ENCODE results near the gene PIEZO1.

PIEZO1 gene

DNA sequence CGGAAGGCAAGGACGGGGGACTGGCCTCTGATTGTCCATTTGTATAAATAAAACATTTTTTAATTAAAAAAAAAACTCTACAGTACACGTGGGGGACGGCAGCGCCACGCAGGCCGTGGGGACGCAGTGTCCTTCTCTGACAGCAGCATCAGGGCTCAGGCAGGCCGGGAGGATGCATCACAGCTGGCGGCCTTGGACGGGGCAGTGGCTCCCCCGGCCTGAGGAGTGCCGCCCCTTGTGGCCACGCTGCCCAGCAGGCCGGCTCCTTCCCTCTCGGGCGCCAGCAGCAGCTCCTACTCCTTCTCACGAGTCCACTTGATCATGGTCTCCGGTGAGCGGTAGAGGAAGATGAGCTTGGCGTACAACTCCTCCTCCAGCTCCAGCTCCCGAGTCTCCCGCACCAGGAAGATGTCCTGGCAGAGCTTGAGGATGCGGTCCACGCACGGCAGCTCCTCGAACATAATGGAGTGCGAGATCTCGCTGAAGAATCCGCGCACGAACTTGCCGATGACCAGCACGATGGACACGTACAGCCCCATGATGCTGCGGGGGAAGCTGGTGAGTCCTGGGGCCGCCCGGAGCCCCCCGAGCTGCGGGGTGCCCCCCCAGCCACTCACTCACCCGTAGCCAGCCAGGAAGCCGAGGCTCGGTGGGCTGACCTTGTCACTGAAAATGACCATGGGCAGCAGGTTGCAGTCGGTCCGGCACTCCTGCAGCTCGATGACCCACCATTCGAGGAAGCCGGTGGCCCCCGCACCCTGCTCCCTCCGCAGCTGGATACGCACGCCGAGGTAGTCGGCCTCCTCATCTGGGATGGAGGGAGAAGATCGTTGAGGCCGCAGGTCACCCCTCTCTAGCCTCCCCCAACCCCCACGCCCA, 69.5 kb downstream of the PIEZO1 start:
- DNase-seq: no peak

DNA sequence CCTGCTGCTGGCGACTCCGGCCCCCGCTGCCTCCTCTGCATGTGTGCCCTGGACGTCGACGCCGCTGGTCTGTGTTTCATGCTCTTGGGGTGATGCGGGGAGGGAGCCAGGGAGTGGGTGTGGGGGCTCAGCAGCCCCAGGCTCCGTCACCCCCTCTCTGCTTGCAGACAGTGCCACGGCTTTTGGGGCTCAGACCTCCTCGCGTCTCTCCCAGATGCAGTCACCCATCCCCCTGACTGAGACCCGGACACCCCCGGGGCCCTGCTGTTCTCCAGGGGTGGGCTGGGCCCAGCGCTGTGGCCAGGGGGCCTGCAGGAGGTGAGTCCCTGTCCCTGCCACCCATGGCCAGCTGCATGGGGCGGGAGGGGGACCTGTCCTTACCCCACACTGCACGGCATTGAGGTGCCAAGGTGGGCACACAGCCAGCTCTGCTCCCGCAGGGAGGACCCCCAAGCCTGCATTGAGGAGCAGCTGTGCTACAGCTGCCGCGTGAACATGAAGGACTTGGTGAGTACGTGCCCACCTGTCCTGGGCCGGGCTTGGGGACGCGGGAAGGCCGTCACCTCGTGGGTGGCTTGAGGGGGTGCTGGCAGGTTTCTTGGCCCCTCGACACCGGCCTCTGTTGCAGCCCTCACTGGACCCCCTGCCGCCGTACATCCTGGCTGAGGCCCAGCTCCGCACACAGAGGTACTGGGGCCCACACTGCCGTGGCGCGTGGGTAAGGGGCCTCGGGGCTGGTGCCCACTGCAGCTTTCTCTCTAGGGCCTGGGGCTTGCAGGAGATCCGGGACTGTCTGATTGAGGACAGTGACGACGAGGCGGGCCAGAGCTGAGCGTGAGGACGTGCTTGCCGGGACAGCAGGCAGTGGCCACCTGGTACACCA, 70.4 kb downstream of the PIEZO1 start:
- DNase-seq: no peak

DNA sequence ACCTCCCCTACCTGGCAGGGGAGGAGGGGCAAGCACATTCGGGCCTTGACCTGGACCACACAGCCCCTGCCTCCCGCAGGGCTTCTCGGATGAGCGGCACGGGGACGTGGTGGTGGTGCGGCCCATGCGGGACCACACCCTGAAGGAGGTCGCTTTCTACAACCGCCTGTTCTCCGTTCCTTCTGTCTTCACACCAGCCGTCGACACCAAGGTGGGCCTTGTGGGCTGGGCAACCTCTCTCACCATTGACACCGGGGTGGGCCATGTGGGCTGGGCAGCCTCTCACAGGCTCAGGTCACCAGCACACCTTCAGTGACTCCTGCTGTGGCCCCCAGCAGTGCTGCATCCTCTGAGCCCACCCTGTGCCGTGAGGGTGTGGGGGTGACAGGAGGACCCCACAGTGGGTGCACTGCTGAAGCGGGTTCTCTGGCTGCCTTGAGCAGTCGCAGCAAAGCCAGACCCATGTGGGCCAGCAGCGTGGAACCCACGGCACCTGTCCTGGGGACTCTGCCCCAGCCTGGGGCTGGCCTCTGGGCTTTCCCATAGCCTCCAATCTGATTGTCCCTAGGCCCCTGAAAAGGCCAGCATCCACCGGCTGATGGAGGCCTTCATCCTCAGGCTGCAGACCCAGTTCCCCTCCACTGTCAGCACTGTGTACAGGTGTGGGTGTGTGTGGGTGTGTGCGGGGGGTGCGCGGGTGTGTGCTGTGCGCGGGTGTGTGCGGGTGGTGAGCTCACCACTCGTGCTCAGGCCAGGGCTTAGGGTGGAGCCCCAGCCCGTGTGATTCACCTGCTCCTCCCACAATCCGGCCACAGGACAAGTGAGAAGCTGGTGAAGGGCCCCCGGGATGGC, 71.2 kb downstream of the PIEZO1 start:
- DNase-seq: no peak

DNA sequence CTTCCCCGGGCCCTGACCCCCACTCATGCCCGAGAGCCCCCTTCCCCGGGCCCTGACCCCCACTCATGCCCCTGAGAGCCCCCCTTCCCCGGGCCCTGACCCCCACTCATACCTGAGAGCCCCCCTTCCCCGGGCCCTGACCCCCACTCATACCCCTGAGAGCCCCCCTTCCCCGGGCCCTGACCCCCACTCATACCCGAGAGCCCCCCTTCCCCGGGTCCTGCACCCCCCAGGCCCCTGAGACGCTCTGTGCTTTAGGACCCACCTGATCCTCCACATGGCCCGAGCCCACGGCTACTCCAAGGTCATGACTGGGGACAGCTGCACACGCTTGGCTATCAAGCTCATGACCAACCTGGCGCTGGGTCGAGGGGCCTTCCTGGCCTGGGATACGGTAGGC, 72.0 kb downstream of the PIEZO1 start:
- DNase-seq: no peak

DNA sequence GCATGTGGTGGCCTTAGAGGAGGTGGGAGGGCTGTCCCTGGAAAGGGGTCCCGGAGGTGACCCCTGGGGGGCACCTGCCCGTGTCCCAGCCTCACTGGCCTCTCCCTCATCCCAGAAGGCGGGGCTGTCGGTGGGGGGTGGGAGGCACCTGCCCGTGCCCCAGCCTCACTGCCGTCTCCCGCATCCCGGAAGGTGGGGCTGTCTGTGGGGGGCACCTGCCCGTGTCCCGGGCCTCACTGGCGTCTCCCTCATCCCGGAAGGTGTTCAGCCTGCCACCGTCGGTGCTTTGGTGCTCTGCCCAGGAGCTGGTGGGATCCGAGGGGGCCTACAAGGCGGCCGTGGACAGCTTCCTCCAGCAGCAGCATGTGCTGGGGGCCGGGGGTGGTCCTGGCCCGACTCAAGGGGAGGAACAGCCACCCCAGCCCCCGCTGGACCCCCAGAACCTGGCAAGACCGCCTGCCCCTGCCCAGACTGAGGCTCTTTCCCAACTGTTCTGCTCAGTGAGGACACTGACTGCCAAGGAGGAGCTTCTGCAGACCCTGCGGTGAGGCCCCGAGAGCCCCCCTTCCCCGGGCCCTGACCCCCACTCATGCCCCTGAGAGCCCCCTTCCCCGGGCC, 72.5 kb downstream of the PIEZO1 start:
- no peak for DNase-seq

DNA sequence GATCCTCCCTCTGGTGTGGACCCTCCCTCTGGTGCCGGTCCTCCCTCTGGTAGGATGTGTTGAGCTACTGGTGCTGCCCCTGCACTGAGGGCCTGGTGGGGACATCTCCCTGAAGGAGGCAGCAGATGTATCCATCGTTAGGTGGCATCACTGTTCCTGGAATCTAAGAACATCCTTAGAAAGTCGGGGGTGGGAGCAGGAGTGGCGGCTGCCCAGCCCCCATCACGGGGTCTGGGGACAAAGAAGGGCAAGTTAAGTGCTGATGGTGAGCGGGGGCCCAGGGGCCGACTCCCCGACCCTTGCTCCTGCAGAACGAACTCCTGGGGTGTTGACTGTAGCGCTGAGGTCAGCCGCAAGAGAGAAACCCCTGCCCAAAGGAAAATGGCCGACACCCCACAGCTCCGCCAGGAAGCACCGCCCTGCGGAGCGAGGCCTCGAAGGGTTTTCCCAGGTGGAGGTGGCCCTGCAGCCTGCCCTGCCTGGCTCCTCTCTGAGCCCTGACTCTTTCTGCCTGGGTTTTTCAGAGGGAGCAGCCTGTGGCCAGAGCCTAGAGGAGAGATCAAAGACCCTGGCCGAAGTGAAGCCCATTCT, 73.2 kb downstream of the PIEZO1 start:
- DNase-seq: no peak

DNA sequence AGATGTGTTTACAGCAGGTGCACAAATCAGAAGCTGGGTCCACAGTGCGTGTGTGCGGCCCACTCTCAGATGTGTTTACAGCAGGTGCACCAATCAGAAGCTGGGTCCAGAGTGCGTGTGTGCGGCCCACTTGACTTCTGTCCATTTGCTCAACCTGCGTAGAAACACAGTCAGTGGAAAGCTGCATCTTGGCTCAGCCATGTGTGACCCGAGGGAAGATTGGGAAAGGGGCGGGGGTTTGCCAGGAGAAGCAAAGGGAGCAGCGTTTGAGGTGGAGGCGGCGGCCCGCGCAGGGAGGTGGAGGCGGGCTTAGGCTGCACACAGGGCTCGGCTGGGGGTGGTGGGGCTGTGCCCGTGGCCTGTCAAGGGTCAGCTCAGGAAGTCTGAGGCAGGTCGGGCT, 74.5 kb downstream of the PIEZO1 start:
- DNase-seq: no peak

DNA sequence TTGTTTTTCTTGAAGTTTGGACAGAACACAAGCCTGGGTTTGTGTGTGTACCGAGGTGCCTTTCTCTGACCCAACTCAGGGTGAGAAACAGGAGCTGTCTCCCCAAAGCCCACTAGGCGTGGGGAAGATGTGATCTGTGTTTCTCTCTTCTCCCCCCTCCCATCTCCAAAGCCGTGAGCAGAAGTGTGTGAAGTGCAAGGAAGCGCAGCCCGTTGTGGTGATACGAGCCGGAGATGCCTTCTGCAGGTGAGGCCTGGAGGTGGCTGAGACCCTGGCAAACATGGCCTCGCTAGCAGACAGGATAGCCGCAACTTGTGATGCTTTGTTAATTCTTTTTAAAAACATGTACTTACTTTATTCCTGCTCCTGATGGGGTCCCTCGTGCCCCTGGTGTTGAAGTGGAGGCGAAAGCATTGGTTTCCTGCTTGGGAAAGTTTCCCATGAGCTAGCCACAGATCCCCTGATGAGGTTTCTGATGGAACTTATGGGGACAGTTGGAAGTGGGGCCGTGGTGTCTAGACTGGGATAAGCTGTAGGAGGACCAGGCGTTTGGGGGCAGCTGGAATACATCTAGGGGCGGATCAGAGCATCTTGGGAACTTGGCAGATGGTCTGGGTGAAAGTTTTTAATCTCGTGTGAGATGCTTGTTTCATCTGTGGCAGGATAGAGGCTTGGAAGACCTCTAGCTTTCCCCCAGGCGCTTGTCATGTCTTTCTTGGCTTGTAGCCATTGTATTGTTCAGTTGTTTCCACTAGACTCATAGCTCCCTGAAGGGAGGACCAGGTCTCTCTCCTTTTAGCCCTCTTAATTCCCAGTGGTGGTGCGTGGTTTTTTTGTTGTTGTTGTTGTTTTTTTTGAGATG, 77.8 kb downstream of the PIEZO1 start:
- DNase-seq: no peak

DNA sequence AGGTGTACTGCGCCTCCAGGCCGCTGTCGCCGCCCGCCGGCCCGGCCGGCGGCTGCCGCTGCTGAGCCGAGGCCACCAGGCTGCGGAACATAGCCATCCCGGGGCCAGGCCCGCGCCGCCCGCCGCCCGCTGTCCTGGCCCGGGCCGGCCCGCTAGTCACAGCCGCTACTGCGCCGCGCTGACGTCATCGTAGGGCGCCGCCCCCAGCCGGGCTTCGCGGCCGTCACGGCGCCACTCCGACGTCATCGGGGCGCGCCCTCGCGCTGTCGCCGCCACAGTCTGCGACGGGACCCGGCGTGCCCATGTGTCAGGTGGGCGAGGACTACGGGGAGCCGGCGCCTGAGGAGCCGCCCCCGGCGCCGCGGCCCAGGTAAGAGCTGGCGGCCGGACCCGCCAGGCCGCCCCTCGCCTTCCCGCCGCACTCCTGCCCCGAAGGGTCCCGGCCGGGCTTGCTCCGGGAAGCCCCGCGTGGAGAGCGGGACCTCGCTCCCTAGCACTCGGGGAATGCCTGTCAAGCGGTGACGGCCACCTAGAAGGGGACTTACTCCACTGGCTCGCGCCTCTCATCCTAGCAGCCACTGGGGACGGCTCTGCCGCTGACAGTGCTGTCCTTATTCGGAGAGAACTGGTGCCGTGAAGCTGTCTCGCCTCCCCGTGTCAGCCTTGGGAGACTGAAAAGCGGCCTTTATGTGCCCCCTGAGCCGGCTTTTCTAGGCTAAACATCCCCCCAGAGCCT, 78.6 kb downstream of the PIEZO1 start, which contains the start of the genes CTU2 and RNF166:
TSS of gene CTU2 (plus strand) at position 275 of the 736 bp plus-strand sequence. CDS start at position 303, 28 bp downstream.
TSS of gene RNF166 (minus strand) at position 180 of the 736 bp plus-strand sequence. CDS start at position 97, 83 bp downstream.
- peak; percentile 83 for DNase-seq

DNA sequence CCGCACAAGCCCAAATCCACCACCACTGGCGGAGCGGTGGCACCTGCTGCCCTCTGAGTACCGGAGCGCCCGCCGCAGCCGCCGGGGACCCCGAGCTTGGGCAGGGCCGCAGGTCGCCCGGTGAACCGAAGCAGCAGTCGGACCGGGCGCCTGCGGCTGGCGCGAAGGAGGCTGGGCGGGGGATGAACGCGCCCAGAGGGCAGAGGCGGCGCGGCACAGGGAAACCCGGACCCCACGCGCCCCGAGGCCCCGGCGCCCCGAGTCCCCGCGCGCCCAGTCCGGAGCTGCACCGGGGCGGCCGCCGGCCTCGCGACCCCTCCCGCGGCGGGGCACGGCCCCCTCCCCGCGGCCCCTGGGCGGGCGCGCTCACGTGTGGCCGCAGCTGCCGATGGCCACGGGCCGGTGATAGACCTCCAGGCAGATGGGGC, 79.2 kb downstream of the PIEZO1 start:
- no peak for DNase-seq

DNA sequence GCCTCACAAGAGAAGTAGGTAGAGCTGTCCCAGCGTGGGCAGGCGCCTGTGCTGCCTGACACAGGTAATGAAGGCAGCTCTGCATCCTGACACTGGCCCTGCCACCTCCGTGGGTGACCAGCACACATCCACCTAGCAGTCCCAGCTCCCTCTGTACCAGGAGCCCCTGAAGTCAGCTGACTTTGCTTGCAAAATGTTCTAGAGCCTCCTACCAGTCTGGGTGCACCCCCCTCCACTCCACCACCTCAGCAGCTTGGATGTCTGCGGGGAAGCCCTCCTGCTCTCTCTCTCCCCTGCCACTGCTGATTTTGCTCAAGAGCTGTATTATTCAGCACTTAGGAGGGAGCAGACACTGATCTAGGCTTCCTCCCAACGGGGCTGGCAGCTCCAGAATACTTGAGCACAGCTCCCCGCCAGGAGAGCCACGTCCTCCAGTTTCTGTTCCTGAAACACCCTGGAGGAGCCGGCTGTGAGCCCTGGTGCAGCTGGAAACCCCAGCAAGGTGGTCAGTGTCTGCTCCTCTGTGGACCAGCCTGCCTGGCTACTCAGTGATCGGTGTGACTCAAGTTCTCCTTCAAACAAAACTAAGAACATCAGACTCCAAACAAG, 79.8 kb downstream of the PIEZO1 start:
- no peak for DNase-seq

DNA sequence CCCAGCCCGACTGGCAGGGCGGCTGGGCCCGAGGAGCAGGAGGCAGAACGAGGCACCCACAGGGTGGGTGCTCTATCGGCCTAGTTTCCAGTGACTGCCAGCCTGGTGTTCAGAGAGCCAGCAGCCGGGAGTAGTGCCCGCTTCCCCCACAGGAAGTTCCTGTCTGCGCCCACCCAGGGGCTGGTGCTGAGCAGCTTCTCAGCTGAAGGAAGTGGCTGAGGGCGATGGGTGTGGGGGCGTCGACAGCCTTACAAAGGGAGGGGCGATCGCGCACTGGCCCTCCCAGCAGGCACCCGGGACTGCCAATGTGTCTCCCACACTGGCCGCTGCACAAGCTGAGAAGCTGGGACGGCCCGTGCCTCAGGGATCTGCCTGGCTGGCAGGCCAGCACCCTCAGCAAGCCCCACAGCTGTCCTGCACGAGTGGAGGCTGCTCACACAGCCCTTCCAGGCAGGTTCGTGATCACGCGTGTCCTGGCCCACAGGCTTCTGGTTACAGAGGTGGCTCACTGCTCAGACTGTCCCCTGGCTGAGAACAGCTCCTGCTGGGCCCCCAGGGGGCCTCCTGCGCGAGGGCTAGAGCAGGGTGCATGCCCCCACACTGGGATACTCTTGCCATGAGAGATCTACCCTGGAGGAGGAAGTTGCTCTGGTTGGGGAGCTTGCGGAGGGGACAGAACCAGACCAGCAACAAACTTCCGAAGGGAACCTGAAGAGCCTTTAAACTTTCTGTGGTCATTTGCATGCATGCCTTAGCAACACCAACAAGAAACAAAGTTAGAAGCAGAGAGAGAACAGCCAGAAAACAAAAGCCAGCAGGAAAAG, 81.3 kb downstream of the PIEZO1 start:
- peak; percentile 90 for DNase-seq

DNA sequence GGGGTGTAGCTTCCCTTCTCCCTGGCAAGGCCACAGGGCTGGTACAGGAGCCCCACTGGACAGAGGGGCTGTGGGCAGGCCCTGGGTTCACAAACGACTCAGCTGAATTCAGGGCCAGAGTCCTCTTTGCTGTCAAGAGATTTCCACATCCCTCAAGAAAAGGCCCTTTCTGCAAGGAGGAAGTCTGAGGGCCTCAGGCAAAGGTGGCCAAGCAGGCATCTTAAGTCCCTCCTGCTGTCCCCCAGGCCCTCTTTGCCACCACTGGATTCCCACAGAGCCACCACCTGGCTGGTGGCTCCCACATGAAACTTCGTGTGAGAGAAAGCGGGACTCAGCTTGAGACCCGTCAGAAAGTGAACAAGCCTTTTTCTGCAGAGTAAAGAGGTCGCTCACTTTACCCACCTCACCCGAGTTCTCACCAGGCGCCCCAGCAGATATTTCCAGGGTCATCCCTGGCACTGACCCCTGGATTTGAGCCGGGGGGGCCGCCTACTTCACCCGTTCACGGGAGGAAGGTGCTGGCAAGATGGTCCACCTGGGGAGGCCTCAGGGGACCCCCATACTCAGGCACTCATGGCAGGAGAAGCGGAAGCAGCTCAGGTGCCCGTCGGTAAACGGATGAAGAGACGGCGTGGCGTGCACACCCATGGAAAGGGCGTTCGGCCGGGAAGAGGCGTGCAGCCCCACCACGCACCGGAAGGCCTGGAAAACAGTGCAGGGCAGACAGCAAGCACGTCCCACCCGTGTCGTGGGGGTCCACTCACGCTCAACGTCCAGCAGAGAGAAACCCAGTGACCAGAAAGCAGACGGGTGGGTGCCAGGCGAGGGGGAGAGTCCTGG, 82.4 kb downstream of the PIEZO1 start:
- no peak for DNase-seq

DNA sequence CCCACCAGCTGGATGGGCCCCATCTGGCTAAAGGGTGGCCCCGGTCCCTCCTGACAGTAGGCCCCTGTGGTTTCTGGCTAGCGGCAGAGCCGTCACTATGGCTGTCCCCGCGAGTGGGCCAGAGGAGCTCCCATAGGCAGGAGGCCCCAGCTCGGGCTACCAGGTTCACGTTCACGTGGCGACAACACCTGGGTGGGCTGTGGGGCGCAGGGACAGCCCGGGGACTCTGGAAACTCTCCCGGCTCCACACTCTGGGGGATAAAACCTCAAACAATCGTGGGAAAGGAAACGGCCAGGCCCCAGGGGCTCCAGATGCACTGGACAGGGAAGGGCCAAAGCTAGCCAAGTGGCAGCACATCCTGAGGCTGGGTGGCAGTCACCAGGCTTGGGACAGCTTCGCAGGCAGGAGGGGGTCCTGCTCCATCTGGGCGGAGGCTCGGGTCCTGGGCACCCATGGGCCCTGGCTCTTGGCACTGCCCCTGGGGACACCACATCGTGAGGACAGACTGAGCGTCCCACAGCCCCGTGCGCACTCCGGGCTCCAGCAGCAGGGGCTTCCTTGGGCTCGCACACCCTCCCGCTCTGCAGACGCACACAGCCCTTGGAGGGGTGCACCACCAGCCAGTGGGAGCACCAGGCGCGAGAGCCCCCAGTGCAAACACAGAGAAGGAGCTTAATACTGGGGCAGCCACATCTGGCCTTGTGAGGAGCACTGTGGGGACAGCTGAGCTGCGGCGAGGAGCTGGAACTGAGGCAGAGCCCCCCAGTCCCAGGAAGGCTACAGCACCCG, 83.2 kb downstream of the PIEZO1 start:
- no peak for DNase-seq

DNA sequence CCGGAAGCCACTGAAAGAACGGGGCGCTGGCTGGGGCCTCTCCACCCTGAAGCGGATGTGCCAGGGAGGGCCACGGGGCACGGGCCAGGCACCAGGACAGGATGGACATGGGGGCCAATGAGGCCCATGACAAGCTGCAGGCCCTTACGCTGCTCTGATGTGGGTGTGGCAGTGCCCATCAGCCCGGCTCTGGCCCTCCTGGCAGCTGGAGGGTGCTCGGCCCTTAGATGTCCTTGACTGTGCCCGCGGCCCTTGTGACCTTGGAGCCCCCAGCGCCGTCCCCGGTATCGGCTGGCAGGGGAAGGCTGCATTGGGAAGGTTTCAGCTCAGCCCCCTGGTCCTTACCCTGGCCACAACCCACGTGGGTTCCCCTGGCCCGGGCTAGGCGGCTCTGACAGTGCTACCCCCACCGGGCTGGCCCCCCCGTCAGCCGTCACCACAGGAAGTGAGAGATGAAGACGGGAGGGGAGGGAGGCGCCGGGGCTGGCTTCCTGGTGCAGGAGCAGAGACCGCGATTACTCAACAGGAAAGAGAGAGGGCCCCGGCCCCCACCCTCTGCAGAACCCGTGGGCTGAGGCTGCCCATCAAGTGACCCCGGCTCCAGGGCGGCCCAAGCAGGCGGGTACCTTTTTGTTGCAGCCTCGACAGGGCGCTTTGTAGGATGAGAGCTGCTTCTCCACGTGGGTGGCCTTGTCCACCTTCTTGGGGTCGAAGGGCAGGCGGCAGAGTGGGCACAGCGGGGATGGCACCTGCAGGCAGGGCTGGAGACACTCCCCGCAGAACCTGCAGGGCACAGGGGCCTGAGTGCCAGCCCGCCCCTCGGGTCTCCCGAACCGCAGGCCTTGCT, 84.2 kb downstream of the PIEZO1 start:
- DNase-seq: peak; percentile 93

DNA sequence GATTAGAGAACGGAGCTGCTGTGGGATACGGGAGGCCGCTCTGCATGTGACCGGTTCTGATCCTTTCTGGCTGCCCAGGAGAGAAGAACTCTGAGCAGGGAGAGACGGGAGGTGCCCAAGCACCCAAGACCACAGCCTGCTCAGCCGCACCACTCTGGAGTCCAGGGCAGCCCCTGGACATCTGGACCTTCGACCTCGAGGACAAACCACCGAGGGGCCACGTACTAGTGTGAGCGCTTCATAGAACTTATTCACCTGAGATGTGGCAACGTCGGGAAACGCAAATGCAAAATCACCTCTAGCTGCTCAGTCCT, 84.7 kb downstream of the PIEZO1 start:
- DNase-seq: no peak

Measured in KG1 (cell line).